T-helper 1 cell treated with Interleukin-12 subunit alpha and Interleukin-12 subunit beta and Interleukin-4 antibody, amounts not matched to agents 30 ng/mL and 1 ng/mL, for 36 hours (primary cell): ENCODE results near the gene TBC1D16. TPM values are rescaled to one million over a fixed set of nuclear protein-coding genes. Genes with fewer than 3 reads are reported as not detected.
"Not testable (repeated sequence)": the region's sequence is repeated elsewhere in the genome, so short reads cannot be mapped to it uniquely, and the experiment has no call there.

Source experiments
- intact Hi-C: fragments of 100-400 bp; cut with micrococcal nuclease; formaldehyde crosslinking; loops from one replicate; pipeline ENCODE4 v1.15.1; 2024
- total RNA-seq: library from RNA; stranded (reverse); gene quantifications from 2 replicates; pipeline ENCODE4 v1.2.3, GENCODE V29; 2022

Gene TBC1D16
- total RNA-seq, 1 donor from 2014 or later: 0.88 TPM

DNA sequence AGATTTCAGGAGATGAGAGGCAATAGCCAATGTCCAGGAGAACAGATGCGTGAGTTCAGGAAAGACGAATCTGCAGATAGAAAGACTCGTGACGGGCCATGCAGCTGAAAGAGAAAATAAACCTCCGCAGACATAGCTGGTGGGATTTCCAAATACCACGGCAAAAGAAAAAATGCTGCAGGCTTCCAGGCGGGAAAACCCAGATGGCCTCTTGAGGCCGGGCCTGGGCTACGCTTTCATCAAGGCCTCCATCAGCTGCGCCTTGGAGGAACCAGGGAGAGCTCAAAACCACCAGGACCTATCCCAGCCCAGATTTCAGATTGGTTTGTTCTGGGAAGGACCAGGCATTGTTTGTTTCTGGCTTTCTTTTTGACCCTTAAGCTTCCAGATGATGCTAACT is 17.4 kb upstream of the TBC1D16 start:
- intact Hi-C loops: no loop called here

DNA sequence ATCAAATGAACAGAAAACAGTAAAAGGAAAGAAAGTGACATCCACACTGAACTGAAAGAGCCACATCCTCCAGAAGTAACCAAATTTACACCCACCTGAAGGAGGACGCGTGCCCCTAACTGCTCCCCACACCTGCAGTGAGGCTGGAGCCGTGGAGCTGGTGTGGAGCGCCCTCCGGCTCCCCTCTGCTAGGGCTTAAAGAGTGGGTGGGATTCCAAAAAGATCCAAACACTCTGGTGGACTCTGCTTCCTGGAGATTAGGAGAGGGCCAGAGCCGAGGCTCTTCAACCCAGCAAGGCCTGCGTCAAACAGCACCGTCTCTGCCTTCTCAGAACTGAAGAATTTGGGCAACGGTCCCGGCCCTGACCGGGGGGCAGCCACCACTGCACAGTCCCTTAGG is 16.0 kb upstream of the TBC1D16 start:
- intact Hi-C loops: no loop called here

DNA sequence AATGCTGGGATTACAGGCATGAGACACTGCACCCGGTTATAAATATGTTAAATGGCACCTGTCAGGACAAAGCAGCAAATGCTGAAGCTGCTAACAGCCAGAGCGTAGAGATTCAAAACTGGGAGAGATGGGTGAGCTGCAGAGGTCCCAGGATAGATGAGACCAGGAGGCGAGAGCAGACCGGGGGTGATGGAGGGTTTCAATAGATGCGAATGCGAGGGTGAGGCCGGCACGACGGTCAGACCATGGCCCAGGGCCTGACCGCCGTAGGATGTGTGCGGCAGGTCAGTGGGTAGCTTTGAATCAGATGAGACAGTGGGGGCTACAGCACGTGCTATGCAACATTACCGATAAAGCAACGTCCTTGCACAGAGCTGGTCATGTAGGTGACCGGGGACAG is 15.0 kb upstream of the TBC1D16 start:
- intact Hi-C loops: no loop called here

DNA sequence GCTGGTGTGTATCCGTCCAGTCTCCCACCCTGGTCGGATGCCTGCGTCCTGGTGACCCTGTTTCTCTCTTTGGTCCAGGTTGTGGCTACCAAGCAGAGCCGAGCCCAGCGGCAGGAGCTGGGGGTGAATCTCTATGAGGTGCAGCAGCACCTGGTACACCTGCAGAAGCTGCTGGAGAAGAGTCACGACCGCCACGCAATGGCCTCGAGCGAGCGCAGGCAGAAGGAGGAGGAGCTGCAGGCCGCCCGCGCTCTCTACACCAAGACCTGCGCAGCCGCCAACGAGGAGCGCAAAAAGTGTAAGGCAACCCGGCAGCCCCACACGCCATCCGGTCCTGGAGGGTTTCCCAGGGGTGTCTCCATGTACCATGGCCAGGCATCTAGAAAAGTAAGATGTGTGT is 14.3 kb upstream of the TBC1D16 start:
- intact Hi-C loops: no loop called here

GRCh38 chr17:80047176-80047575 is 11.5 kb upstream of the TBC1D16 start:
- intact Hi-C loops: no loop called here

GRCh38 chr17:80046709-80047108 is 11.0 kb upstream of the TBC1D16 start:
- intact Hi-C loops: not testable (repeated sequence)

DNA sequence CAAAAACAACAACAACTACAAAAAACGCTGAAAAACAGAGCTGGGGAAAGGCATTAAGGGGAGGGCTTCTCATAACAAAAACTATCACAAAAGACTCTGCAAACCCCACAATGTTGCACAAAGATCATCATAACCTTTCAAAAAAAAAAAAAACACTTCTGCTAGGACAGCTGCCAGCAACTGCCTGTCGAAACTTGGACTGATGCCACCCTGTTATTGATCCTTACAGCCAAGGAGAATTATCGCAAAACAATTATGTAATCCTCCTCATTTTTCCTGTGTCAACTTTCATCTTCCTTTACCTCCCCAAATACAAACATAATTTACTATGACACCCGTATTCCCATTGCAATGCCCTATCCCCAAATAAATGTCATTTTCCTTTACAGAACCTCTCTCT is 10.0 kb upstream of the TBC1D16 start:
- intact Hi-C loops: no loop called here

DNA sequence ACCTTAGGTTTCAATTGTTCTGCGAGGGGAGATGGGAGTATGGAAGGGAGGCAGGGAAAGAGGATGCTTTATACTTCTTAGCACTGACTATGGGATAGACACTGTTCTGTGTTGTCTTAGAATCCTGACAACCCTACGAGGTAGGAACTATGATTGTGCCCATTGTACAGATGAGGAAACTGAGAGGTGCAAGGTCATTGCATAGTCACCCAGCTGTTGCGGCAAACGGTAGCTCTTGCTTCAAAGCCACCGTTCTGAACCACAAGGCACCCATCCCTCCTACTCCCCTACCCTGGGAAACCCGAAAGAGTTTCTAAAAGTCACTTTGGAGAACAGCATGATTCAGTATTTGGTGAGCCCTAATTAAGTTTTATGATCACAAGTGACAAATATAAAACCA is 8.3 kb upstream of the TBC1D16 start:
- intact Hi-C loops: no loop called here

DNA sequence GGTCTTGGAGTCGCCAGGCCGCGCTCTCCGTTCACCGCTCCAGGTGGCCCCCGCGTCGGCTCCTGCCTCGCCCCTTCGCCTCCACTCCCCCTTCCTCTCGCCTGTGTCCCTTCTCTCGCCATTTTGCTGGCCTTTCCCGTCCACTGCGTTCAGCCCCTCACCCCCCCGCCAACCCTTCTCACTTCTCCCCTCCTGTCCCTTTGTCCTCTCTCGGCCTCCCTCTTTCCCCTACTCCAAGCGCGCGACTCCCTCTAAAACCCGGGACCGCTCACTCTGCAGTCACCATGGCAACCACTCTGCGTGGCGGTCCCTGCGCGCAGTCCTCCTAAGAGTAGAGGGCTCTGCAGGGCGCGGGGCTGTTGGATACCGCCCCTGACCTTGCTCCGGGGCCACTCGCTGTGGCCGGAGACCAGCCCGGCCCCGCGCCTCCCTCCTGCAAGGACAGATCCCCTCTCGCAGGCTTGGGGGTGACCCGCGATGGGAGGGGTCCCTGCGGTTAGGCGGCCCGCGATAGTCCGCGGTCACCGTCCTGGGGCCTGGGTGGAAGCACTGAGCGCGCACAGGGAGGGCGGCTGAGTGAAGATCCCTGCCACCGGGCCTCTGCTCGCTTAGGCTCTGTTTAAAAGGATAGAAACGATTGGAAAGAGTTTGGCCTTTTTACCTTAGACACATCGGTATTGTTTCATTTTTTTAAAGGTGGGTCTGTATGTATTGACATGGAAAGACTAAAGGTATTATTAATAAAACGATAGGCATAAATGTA is 1.2 kb upstream of the TBC1D16 start:
- intact Hi-C loops: loop anchor here (1.0 to 5.0 kb wide), 5 partner anchors 40 to 1230 kb away; partner anchors contain the start of genes EIF4A3 and GAA

DNA sequence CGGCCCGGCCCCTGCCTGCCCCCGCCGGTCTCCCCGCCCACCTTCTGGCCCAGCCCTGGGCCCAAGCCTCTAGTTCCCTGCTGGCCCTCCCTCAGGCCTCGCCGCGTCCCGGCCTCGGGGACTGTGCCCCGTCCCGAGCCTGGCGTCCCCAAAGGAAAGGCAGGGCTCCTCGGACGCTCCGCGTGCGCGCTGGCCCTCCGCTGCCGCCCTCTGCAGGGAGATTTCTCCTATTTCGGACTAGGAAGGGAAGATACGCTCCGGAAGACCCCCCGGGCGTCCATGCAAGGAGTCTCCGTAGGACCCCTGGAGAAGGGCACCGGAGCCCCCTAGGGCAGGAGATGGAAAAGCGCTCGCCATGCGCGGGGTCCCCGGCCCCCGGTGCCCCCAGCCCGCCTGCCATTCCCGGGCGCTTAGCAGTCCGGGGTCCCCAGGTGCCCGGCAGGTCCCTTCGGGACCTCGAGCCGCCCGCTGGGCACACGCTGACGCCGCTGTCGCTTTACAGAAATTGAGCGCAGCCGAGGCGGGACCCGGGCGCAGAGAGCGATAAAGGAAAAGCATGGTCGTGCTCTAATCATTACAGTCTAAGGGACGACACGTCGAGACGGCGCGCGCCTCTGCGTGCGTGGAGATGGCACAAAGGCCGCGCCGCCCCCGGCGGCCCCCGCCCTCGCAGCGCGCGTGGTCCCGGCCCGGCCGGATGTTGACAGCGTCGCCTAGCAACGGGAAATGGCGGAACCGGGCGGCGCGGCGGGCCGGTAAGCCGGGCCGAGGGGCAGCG is 454 bp upstream of the TBC1D16 start, which contains the start of gene CCDC40:
Gene CCDC40 (plus strand): TSS at position 706 of the 778 bp plus-strand sequence. CDS start 21 bp downstream, at position 727.
- intact Hi-C loops: loop anchor here (1.0 to 5.0 kb wide), 5 partner anchors 39 to 1229 kb away; partner anchors contain the start of genes EIF4A3 and GAA

GRCh38 chr17:80034791-80035686 is 633 bp downstream of the TBC1D16 start:
- intact Hi-C loops: loop anchor here (5.0 kb wide), 2 partner anchors 38 to 1228 kb away; no protein-coding TSS in a partner anchor

DNA sequence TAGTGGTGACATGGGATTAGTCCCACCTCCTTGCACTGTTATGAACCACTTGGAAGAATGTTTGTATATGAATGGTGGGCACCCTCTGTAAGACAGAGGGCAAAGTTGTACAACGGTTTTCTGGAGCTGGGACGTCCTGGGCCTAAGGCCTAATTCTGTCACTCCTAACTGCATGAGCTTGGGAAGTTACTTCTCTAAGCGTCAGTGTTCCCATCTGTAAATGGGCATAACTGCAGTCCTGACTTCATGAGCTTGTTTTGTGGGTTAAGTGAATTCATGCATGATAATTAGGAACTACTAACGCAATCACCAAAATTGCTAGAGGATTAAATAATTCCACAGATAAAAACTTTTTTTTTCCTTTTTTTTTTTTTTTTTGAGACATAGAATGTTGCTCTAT is 1.8 kb downstream of the TBC1D16 start:
- intact Hi-C loops: no loop called here

DNA sequence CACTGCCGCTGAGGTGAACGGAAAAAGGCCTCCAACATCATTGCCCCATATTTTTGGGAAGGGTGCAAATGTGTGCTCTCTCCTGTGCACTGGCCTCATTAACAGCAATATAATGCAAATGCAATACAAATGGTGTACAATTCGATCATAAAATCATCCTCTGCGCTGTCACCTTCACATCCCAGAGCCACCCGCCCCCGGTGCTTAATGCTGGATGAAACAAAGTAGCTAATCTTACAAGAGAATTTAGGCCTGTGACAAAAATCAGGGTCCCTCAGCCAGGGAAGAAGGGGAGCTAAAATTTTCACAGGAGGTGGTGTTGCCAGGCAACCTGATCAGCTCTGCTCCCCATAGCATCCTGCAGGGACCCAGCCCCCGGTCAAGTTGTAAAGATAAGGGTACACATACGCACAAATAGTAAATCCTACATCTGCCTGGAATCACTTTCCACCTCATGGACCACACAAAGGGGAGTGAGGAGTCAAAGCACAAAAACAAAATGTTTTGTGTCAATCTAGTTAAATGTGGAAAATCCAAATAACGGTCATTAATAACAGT is 3.0 kb downstream of the TBC1D16 start:
- intact Hi-C loops: no loop called here

GRCh38 chr17:80031691-80032430 is 3.8 kb downstream of the TBC1D16 start:
- intact Hi-C loops: no loop called here

GRCh38 chr17:80030730-80031410 is 4.8 kb downstream of the TBC1D16 start:
- intact Hi-C loops: no loop called here

DNA sequence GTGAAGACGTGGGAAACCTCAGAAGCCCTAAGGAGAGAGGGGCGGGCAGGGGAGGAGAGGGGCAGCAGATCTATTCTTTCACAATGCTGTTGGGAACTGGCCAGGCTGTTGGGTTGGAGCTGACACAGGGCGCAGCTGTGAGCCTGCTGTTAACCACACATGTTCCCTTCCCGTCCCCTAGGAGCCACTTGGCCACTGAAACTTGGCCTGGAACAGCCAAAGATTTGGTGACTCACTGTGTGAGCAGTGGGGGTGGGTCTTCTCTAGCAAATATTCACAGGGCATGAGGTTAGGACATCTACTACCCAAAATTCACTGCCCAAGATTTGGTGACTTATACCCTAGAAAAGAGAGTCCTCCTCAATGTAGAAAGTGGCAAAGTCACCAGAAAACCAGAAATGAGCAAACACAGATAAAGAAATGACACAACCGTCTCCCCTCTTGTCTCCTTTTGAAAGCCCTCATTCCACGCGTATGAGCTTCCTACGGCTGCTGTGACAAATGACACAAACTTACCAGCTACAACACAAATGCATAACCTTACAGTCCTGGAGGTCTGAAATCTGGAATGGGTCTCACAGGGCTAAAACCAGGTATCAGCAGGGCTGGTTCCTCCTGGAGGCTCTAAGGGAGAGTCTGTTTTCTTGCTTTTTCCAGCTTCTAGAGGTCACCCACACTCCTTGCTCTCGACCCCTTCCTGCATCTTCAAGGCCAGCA is 6.3 kb downstream of the TBC1D16 start:
- intact Hi-C loops: no loop called here

GRCh38 chr17:80028030-80028429 is 7.6 kb downstream of the TBC1D16 start:
- intact Hi-C loops: no loop called here

DNA sequence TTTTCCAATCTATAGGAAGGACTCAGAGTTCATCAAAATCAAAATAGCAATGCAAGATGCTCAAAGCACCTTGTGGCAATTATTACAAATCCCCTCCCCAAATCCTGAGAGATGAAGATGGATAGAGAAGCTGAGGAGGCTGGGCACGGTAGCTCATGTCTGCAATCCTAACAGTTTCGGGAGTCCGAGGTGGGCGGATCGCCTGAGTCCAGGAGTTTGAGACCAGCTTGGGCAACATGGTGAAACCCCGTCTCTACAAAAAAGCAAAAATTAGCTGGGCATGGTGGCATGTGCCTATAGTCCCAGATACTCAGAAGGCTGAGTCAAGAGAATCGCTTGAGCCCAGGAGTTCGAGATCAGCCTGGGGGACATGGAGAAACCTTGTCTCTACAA is 8.6 kb downstream of the TBC1D16 start:
- intact Hi-C loops: no loop called here
